IMR-90 (cell line): ENCODE data around the gene TTC7B. TPM values are rescaled to one million over a fixed set of nuclear protein-coding genes. Genes with fewer than 3 reads are reported as not detected.

Experiments
- ATAC-seq: fragments of 200-7000 bp; cut with Tn5 transposase; 2 replicates; pipeline ENCODE4 v1.9.1; 2020; ENCODE audit warnings: low read depth, mild to moderate bottlenecking, moderate library complexity
- BruUV-seq: library from RNA; stranded (reverse); fragments of 400-500 nt; replicated peaks from 2 replicates; lab custom pipeline; 2021; lab: Mats Ljungman, UMichigan
- CTCF ChIA-PET: fragments of 300-600 bp; formaldehyde crosslinking; extraction: SDS; loops from one replicate; lab custom pipeline; 2021; ENCODE audit warnings: antibody characterized with exemption; lab: Yijun Ruan, JAX
- POLR2A ChIA-PET: fragments of 300-600 bp; sonication (Branson Sonifier 250); formaldehyde crosslinking; loops from one replicate; lab custom pipeline; 2022; ENCODE audit warnings: antibody characterized with exemption; ENCODE audit not compliant: unreplicated experiment; lab: Charles Lee
- DNase-seq: peaks from one replicate; pipeline ENCODE4 v3.0.0; 2013
- H2AFZ ChIP-seq: replicated peaks from 2 replicates; pipeline ENCODE3; 2013; ENCODE audit warnings: low read length, mild to moderate bottlenecking; ENCODE audit not compliant: poor library complexity
- H2AK5ac ChIP-seq: 2 replicates; pipeline ENCODE4 v1.6.1; 2013; ENCODE audit warnings: low read depth, low read length, inconsistent platforms
- H2AK9ac ChIP-seq: replicated peaks from 2 replicates; pipeline ENCODE3; 2013; ENCODE audit warnings: mild to moderate bottlenecking, low read depth, low read length, moderate library complexity; ENCODE audit not compliant: poor library complexity
- H2BK120ac ChIP-seq: 2 replicates; pipeline ENCODE4 v1.6.1; 2013; ENCODE audit warnings: low read depth, low read length, inconsistent platforms
- H2BK15ac ChIP-seq: 3 replicates; pipeline ENCODE4 v1.6.1; 2013; ENCODE audit warnings: low read depth, low read length, inconsistent platforms
- H2BK20ac ChIP-seq: 2 replicates; pipeline ENCODE4 v1.6.1; 2013; ENCODE audit warnings: low read depth, mild to moderate bottlenecking, inconsistent platforms, low read length, moderate library complexity
- H2BK5ac ChIP-seq: 2 replicates; pipeline ENCODE4 v1.6.1; 2013; ENCODE audit warnings: mild to moderate bottlenecking, low read depth, low read length, inconsistent platforms; ENCODE audit not compliant: poor library complexity, severe bottlenecking
- H3K14ac ChIP-seq: replicated peaks from 2 replicates; pipeline ENCODE4 v1.6.1; 2013; ENCODE audit warnings: low read depth, low read length, inconsistent platforms
- H3K18ac ChIP-seq: 2 replicates; pipeline ENCODE4 v1.6.1; 2013; ENCODE audit warnings: low read depth, low read length, control low read depth
- H3K23ac ChIP-seq: 2 replicates; pipeline ENCODE4 v1.6.1; 2013; ENCODE audit warnings: low read depth, low read length, inconsistent platforms
- H3K27ac ChIP-seq: 2 replicates; pipeline ENCODE4 v1.5.1; 2013; ENCODE audit warnings: mild to moderate bottlenecking, control low read depth, low read length; ENCODE audit not compliant: insufficient read depth
- H3K27me3 ChIP-seq: 2 replicates; pipeline ENCODE4 v1.6.1; 2013; ENCODE audit warnings: low read length; ENCODE audit not compliant: control insufficient read depth, insufficient read depth
- H3K36me3 ChIP-seq: 2 replicates; pipeline ENCODE4 v1.6.1; 2013; ENCODE audit warnings: low read length, mixed read lengths; ENCODE audit not compliant: control insufficient read depth, insufficient read depth
- H3K4ac ChIP-seq: 2 replicates; pipeline ENCODE4 v1.6.1; 2013; ENCODE audit warnings: low read depth, low read length, inconsistent platforms
- H3K4me1 ChIP-seq: 2 replicates; pipeline ENCODE4 v1.6.1; 2013; ENCODE audit warnings: low read length, mixed read lengths; ENCODE audit not compliant: control insufficient read depth, insufficient read depth
- H3K4me2 ChIP-seq: 2 replicates; pipeline ENCODE4 v1.6.1; 2013; ENCODE audit warnings: low read depth, mild to moderate bottlenecking, control low read depth, low read length, moderate library complexity
- H3K4me3 ChIP-seq: 2 replicates; pipeline ENCODE4 v1.5.1; 2013; ENCODE audit warnings: low read depth, mild to moderate bottlenecking, control low read depth, low read length, moderate library complexity; ENCODE audit not compliant: insufficient read depth
- H3K56ac ChIP-seq: 2 replicates; pipeline ENCODE4 v1.6.1; 2013; ENCODE audit warnings: low read length, inconsistent platforms; ENCODE audit not compliant: insufficient read depth; ENCODE audit errors: extremely low read depth
- H3K79me1 ChIP-seq, 2 experiments: 2 replicates each; pipeline ENCODE4 v1.6.1; 2013; ENCODE audit warnings: low read length in 2 of 2, inconsistent platforms in 1 of 2, low read depth in 1 of 2
- H3K9ac ChIP-seq: 2 replicates; pipeline ENCODE4 v1.6.1; 2013; ENCODE audit warnings: low read depth, low read length, control low read depth
- H3K9me1 ChIP-seq: 2 replicates; pipeline ENCODE4 v1.6.1; 2013; ENCODE audit warnings: low read length, inconsistent platforms; ENCODE audit not compliant: insufficient read depth
- H3K9me3 ChIP-seq: 2 replicates; pipeline ENCODE4 v1.6.1; 2013; ENCODE audit warnings: low read length; ENCODE audit not compliant: control insufficient read depth, insufficient read depth
- H4K20me1 ChIP-seq: 2 replicates; pipeline ENCODE4 v1.6.1; 2013; ENCODE audit warnings: low read length, inconsistent platforms; ENCODE audit not compliant: insufficient read depth
- H4K5ac ChIP-seq: 2 replicates; pipeline ENCODE4 v1.6.1; 2013; ENCODE audit warnings: mild to moderate bottlenecking, low read depth, low read length, control low read depth
- H4K8ac ChIP-seq, 2 experiments: 2 replicates each; pipeline ENCODE4 v1.6.1; 2013; ENCODE audit warnings: low read depth in 2 of 2, low read length in 2 of 2, control low read depth in 1 of 2, inconsistent platforms in 1 of 2
- H4K91ac ChIP-seq: 2 replicates; pipeline ENCODE4 v1.6.1; 2013; ENCODE audit warnings: low read depth, low read length, inconsistent platforms; ENCODE audit not compliant: insufficient read depth
- CEBPB ChIP-seq: IDR thresholded peaks from 2 replicates; pipeline ENCODE4 v1.6.1; 2012; ENCODE audit warnings: low read depth, low read length, improper control_type of control experiment
- CTCF ChIP-seq: conservative IDR thresholded peaks from 2 replicates; pipeline ENCODE4 v1.5.1; 2012; ENCODE audit warnings: mild to moderate bottlenecking, low read depth, low read length, improper control_type of control experiment
- RAD21 ChIP-seq: IDR thresholded peaks from 2 replicates; pipeline ENCODE4 v1.6.1; 2012; ENCODE audit warnings: low read length, improper control_type of control experiment
- WGBS, 2 experiments: methylation state at CpG; one replicate each; pipeline versions ENCODE4 v1.1.5 to v1.1.7; 2013; ENCODE audit warnings: missing lambda C conversion rate in 2 of 2; ENCODE audit not compliant: insufficient read length in 1 of 2; ENCODE audit errors: extremely low coverage in 2 of 2; 5-methylcytosine and 5-hydroxymethylcytosine counted together
- dilution Hi-C: fragments of 300-500 bp; cut with HindIII; formaldehyde crosslinking; loops from one replicate; pipeline ENCODE4 v1.14.3; 2018; ENCODE audit warnings: low sequenced_read_pairs; ENCODE audit not compliant: unreplicated experiment
- in situ Hi-C: fragments of 300-500 bp; cut with MboI; formaldehyde crosslinking; loops from 3 replicates; pipeline ENCODE4 v1.14.3; 2019; ENCODE audit warnings: low sequenced_read_pairs, inconsistent platforms, mixed read lengths
- intact Hi-C: fragments of 100-400 bp; cut with micrococcal nuclease; formaldehyde crosslinking; loops from 2 replicates; pipeline ENCODE4 v1.10.0; 2022
- polyA plus RNA-seq, 3 experiments: library from polyadenylated mRNA; depleted of rRNA; stranded (reverse); fragments of >200 nt; gene quantifications; 2 replicates each; pipeline ENCODE4 v1.2.3, GENCODE V29; 2012; ENCODE audit warnings: low replicate concordance in 1 of 3
- total RNA-seq: library from RNA; depleted of rRNA; stranded (reverse); fragments of >200 nt; gene quantifications from 2 replicates; pipeline ENCODE4 v1.2.3, GENCODE V29; 2012

Gene TTC7B
- total and polyA plus RNA-seq, 2 of the 4 experiments (the other 2 are of a cell fraction) = 18.1 to 35.3 TPM

GRCh38 chr14:90726656-90727055 lies 89.6 kb downstream of the TTC7B start:
- H3K4ac ChIP-seq = no peak overlapping the region
- H3K23ac ChIP-seq = no peak overlapping the region
- no peak overlapping the region for H3K4me3 ChIP-seq
- 0 out of 4 replicates have a peak, but pooled peaks cover 0 to 3% of the 10 kb centered on the region in 2 experiments for H3K79me1 ChIP-seq
- in situ Hi-C loops = no loop called here
- no TSS peak for BruUV-seq
- H2BK15ac ChIP-seq = no peak overlapping the region
- H3K27me3 ChIP-seq = no peaks in the 10 kb centered on the region
- ATAC-seq (peak; percentile 73), DNase-seq (peak; percentile 37)
- H4K91ac ChIP-seq = no peak overlapping the region
- no peak overlapping the region for H3K18ac ChIP-seq
- POLR2A ChIA-PET = no interaction called here
- no peak overlapping the region for H4K5ac ChIP-seq
- H3K36me3 ChIP-seq = peaks cover 6% of the 10 kb centered on the region; the same call in 1 of the 2 replicates
- peaks cover 3% of the 10 kb centered on the region; the same call in 1 of the 2 replicates for H3K9me1 ChIP-seq
- H3K27ac ChIP-seq = no peak overlapping the region
- H3K9me3 ChIP-seq = no peaks in the 10 kb centered on the region
- intact Hi-C loops = loop anchor here (10.0 kb wide), 1 partner anchor 448 kb away; no protein-coding TSS in a partner anchor
- H2AFZ ChIP-seq = no peak overlapping the region
- H2AK9ac ChIP-seq = no peak overlapping the region
- dilution Hi-C loops = no loop called here
- H4K8ac ChIP-seq = no peak overlapping the region
- H3K9ac ChIP-seq = no peak overlapping the region
- CTCF ChIA-PET = no interaction called here
- TF ChIP-seq CEBPB (no peak), RAD21 (peak; percentile 17; the same call in 1 of the 2 replicates), CTCF (0 out of 2 replicates have a peak, but pooled peaks have one; percentile 21)
- H2BK5ac ChIP-seq = no peak overlapping the region
- H2BK120ac ChIP-seq = no peak overlapping the region
- H3K4me1 ChIP-seq = no peaks in the 10 kb centered on the region
- WGBS, 2 experiments = 8% methylated on average over 2 of the region's 9 CpGs; no CpG with 5 or more reads in 1 of the 2 experiments
- no peak overlapping the region for H2BK20ac ChIP-seq
- no peaks in the 10 kb centered on the region for H4K20me1 ChIP-seq
- H3K56ac ChIP-seq = no peak overlapping the region
- no peak overlapping the region for H3K14ac ChIP-seq
- H3K4me2 ChIP-seq = no peak overlapping the region
- no peak overlapping the region for H2AK5ac ChIP-seq
